HepG2 (cell line): ENCODE measurements around the gene CIAPIN1. TPM values are rescaled to one million over a fixed set of nuclear protein-coding genes. Genes with fewer than 3 reads are reported as not detected.
A peak's percentile ranks its signal among the peaks of the same experiment; 100 is the strongest.

Experiments
- ARID5B ChIP-seq: IDR thresholded peaks from 2 replicates; pipeline ENCODE4 v1.4.0; 2020; ENCODE audit warnings: mild to moderate bottlenecking, missing genetic modification reagents
- ATF3 ChIP-seq: sonication (generic); formaldehyde crosslinking; IDR thresholded peaks from 2 replicates; pipeline ENCODE4 v1.4.0; 2020; ENCODE audit warnings: missing genetic modification reagents
- DNMT3B ChIP-seq: conservative IDR thresholded peaks from 2 replicates; pipeline ENCODE4 v1.6.1; 2016; ENCODE audit warnings: missing biosample characterization, control low read depth
- FIP1L1 ChIP-seq: fragments of 200-400 bp; formaldehyde crosslinking; IDR thresholded peaks from 2 replicates; pipeline ENCODE4 v1.6.1; 2018; ENCODE audit warnings: low read depth, mild to moderate bottlenecking, low read length, moderate library complexity, borderline replicate concordance; ENCODE audit not compliant: insufficient read depth
- MAX ChIP-seq: IDR thresholded peaks from 2 replicates; pipeline ENCODE4 v1.6.1; 2012; ENCODE audit warnings: inconsistent platforms
- PATZ1 ChIP-seq: sonication (generic); formaldehyde crosslinking; IDR thresholded peaks from 2 replicates; pipeline ENCODE4 v1.4.0; 2020; ENCODE audit warnings: missing genetic modification reagents
- RBFOX2 ChIP-seq: fragments of 200-400 bp; formaldehyde crosslinking; IDR thresholded peaks from 2 replicates; pipeline ENCODE4 v1.6.1; 2017; ENCODE audit warnings: low read depth, mild to moderate bottlenecking, low read length
- STAT6 ChIP-seq: sonication (generic); formaldehyde crosslinking; IDR thresholded peaks from 2 replicates; pipeline ENCODE4 v1.4.0; 2020; ENCODE audit warnings: missing genetic modification reagents, mild to moderate bottlenecking, borderline replicate concordance
- XBP1 ChIP-seq: sonication (generic); formaldehyde crosslinking; IDR thresholded peaks from 2 replicates; pipeline ENCODE4 v1.5.0; 2020; ENCODE audit warnings: missing genetic modification reagents
- ZC3H13 ChIP-seq: sonication (generic); formaldehyde crosslinking; IDR thresholded peaks from 2 replicates; pipeline ENCODE4 v1.8.1; 2023; ENCODE audit warnings: mild to moderate bottlenecking, missing genetic modification reagents, moderate library complexity
- ZNF292 ChIP-seq: sonication (generic); formaldehyde crosslinking; IDR thresholded peaks from 2 replicates; pipeline ENCODE4 v1.8.1; 2022; ENCODE audit warnings: mild to moderate bottlenecking, low read depth, missing genetic modification reagents, borderline replicate concordance
- ZNF350 ChIP-seq: sonication (generic); formaldehyde crosslinking; IDR thresholded peaks from 2 replicates; pipeline ENCODE4 v1.4.0; 2020; ENCODE audit warnings: mild to moderate bottlenecking, low read depth, missing genetic modification reagents, borderline replicate concordance
- ZNF503 ChIP-seq: sonication (generic); formaldehyde crosslinking; IDR thresholded peaks from 2 replicates; pipeline ENCODE4 v1.4.0; 2020; ENCODE audit warnings: missing genetic modification reagents
- ZNF543 ChIP-seq: sonication (generic); formaldehyde crosslinking; IDR thresholded peaks from 2 replicates; pipeline ENCODE4 v1.4.0; 2020; ENCODE audit warnings: mild to moderate bottlenecking, missing genetic modification reagents
- ZNF792 ChIP-seq: IDR thresholded peaks from 2 replicates; pipeline ENCODE4 v1.6.1; 2016
- ZSCAN12 ChIP-seq: sonication (generic); formaldehyde crosslinking; IDR thresholded peaks from 2 replicates; pipeline ENCODE4 v1.9.0; 2021; ENCODE audit warnings: mild to moderate bottlenecking, missing genetic modification reagents
- polyA plus RNA-seq, 8 experiments: library from polyadenylated mRNA; depleted of rRNA in 3 of 8; stranded (reverse) in 7 of 8; unstranded in 1 of 8; fragments of >200 nt; fragmentation: Illumina TruSeq in 4 of 8; extraction: Trizol in 4 of 8; gene quantifications; 2 replicates each; pipeline versions ENCODE4 v1.2.1 to v1.2.3, GENCODE V29; 2011 to 2016; ENCODE audit warnings: low read depth in 4 of 8, missing spikeins in 1 of 8, mixed read lengths in 1 of 8; ENCODE audit not compliant: insufficient read depth in 1 of 8
- total RNA-seq, 5 experiments: library from RNA; depleted of rRNA; stranded (reverse); fragments of >200 nt; fragmentation: Illumina TruSeq; extraction: Trizol; gene quantifications; 2 replicates each; pipeline ENCODE4 v1.2.3, GENCODE V29; 2016; ENCODE audit warnings: low read depth in 1 of 5

The CIAPIN1 gene
- total and polyA plus RNA-seq, 2 of the 13 experiments (the other 11 are each of a cell fraction or from before 2014, with no cell fraction given), result 69.3 to 89.7 TPM

GRCh38 chr16:57384248-57385070 lies 62.7 kb downstream of the CIAPIN1 start (continued):
- no peak for TF ChIP-seq ARID5B (CRISPR knock-in tag)
- no peak for TF ChIP-seq ZNF292 (CRISPR knock-in tag)
- TF ChIP-seq RBFOX2, result peak; percentile 11; the same call in 1 of the 2 replicates
- peak; percentile 57; the same call in 1 of the 2 replicates for TF ChIP-seq ZNF543 (CRISPR knock-in tag)
- TF ChIP-seq MAX, result peak; percentile 25; the same call in 1 of the 2 replicates
- TF ChIP-seq ZC3H13 (CRISPR knock-in tag), result peak; percentile 95
- peak; percentile 45 for TF ChIP-seq PATZ1 (CRISPR knock-in tag)
- TF ChIP-seq XBP1 (CRISPR knock-in tag), result no peak
- TF ChIP-seq ZNF503 (CRISPR knock-in tag), result peak; percentile 15; the same call in 1 of the 2 replicates
- no peak for TF ChIP-seq ZSCAN12 (CRISPR knock-in tag)
- TF ChIP-seq ZNF792 (CRISPR knock-in tag), result 0 out of 2 replicates have a peak, but pooled peaks have one; percentile 37
- peak; percentile 79; the same call in 1 of the 2 replicates for TF ChIP-seq FIP1L1
- 0 out of 2 replicates have a peak, but pooled peaks have one; percentile 64 for TF ChIP-seq DNMT3B (CRISPR knock-in tag)
- TF ChIP-seq ATF3 (CRISPR knock-in tag), result 0 out of 2 replicates have a peak, but pooled peaks have one; percentile 7
- TF ChIP-seq STAT6 (CRISPR knock-in tag), result peak; percentile 71
- TF ChIP-seq ZNF350 (CRISPR knock-in tag), result peak; percentile 70; the same call in 1 of the 2 replicates
